ENCODE data around the gene HSPB7.
"Not testable (repeated sequence)": the region's sequence is repeated elsewhere in the genome, so short reads cannot be mapped to it uniquely, and the experiment has no call there.

- not testable (repeated sequence) for TF ChIP-seq CTCF (optimal IDR thresholded peaks at IDR 0.05 in 1 of 3, IDR thresholded peaks at IDR 0.05 in 1 of 3, conservative IDR thresholded peaks at IDR 0.05 in 1 of 3; ENCODE audit: extremely low read depth in 1 of 3, insufficient read depth in 2 of 3, low read length in 3 of 3); EZH2 (IDR thresholded peaks at IDR 0.05; ENCODE audit: low read length)
These were observed 24.8 kb upstream of the HSPB7 start for GRCh38 chr1:16042654-16043053.
